ENCODE measurements around the gene C13orf46. TPM values are rescaled to one million over a fixed set of nuclear protein-coding genes. Genes with fewer than 3 reads are reported as not detected.

C13orf46 gene
- total RNA-seq, 1 experiment from 2014 or later, result 1.4 TPM

DNA sequence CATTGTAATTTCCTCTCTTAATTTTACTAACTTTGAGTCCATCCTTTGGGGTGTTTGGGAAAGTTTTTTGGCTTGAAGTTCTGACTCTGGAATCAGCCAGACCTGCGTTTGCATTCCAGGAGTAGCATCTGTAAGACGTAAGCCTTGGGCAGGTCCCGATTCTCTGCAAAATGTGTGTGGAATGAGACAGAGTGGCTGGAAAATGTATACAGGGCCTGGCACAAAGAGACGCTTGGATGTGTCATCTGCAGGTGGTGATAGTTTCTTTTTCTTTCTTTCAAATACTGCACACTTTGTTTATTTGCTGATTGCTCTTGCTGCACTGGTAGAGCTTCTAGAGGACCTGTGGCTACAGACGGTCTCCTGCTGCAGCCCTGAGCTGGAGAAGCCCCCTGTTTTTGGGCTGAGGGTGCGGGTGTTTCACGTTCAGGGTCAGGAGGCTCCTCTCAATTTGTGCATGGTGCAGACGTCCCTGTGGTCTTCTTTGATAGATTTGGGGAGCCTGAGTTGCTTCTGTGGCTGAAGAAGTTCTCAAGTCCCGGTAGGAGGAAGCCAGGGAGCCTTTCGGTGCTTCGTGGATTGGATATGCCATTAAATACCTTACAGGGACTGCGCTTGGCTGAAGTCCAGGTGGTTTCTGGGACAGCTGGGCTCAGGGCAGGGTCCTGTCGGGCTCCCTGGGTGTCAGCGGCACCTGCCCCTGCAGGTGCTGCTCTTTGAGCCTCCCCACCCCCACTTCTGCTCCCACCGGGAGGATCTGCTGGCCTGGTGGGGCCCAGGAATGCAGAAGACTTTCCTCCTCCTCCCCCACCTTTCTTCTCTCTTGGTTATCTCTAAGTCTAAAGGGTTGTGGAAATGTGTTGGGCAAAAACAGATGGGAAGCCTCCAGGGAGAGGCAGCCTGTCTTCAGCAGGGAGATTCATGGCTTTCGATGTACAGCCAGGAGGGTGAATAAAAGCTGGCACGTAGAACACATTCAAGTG lies 66.0 kb downstream of the C13orf46 start:
- H3K27me3 Mint-ChIP-seq (ENCODE audit: insufficient read depth, unreplicated experiment), result no peaks in the 10 kb centered on the region
- peak overlapping the region; percentile 15 for H3K4me3 Mint-ChIP-seq (ENCODE audit: unreplicated experiment)
- H3K4me1 Mint-ChIP-seq (ENCODE audit: insufficient read depth, unreplicated experiment), result peaks cover 12% of the 10 kb centered on the region
- POLR2A ChIA-PET, result no interaction called here
- DNase-seq (ENCODE audit: unreplicated experiment), result no peak
- BruUV-seq (replicated peaks), result no TSS peak
- intact Hi-C loops (cut with micrococcal nuclease), result no loop called here
- TF ChIP-seq, protein P1, sequence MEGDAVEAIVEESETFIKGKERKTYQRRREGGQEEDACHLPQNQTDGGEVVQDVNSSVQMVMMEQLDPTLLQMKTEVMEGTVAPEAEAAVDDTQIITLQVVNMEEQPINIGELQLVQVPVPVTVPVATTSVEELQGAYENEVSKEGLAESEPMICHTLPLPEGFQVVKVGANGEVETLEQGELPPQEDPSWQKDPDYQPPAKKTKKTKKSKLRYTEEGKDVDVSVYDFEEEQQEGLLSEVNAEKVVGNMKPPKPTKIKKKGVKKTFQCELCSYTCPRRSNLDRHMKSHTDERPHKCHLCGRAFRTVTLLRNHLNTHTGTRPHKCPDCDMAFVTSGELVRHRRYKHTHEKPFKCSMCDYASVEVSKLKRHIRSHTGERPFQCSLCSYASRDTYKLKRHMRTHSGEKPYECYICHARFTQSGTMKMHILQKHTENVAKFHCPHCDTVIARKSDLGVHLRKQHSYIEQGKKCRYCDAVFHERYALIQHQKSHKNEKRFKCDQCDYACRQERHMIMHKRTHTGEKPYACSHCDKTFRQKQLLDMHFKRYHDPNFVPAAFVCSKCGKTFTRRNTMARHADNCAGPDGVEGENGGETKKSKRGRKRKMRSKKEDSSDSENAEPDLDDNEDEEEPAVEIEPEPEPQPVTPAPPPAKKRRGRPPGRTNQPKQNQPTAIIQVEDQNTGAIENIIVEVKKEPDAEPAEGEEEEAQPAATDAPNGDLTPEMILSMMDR (IDR thresholded peaks at IDR 0.05; ENCODE audit: unreplicated experiment), result no peak
- H3K9me3 Mint-ChIP-seq (ENCODE audit: unreplicated experiment), result peaks cover 21% of the 10 kb centered on the region
- H3K27ac Mint-ChIP-seq (ENCODE audit: low read depth, unreplicated experiment), result peak overlapping the region; percentile 35
- H3K36me3 Mint-ChIP-seq (ENCODE audit: insufficient read depth, unreplicated experiment), result no peaks in the 10 kb centered on the region
- CTCF ChIA-PET, result no interaction called here

DNA sequence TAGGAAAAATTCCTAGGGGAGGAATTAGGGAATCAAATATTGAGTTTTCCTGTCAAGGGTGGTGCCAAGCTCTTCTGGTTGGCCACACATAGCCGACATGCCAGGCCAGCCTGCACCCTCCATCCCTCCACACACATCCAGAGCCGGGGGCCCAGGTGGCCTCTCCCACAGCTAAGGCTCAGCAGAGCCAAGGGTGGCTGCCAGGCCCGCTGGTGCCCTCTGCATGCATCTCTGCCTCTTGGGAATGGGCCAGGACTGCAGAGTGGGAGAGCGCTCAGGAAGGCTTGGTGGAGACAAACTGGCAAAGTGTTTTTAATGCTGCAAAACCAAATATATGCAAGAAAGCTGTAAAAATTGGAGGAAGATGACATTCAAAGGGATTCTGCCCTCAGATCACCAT lies 67.3 kb downstream of the C13orf46 start:
- POLR2A ChIA-PET, result no interaction called here
- Mint-ChIP-seq H3K9me3 (ENCODE audit: unreplicated experiment) (peaks cover 10% of the 10 kb centered on the region), H3K27me3 (ENCODE audit: insufficient read depth, unreplicated experiment) (no peaks in the 10 kb centered on the region), H3K27ac (ENCODE audit: low read depth, unreplicated experiment) (no peak overlapping the region), H3K36me3 (ENCODE audit: insufficient read depth, unreplicated experiment) (no peaks in the 10 kb centered on the region), H3K4me1 (ENCODE audit: insufficient read depth, unreplicated experiment) (peaks cover 12% of the 10 kb centered on the region), H3K4me3 (ENCODE audit: unreplicated experiment) (no peak overlapping the region)
- BruUV-seq (replicated peaks), result no TSS peak
- CTCF ChIA-PET, result no interaction called here
- DNase-seq (ENCODE audit: unreplicated experiment), result no peak
- intact Hi-C loops (cut with micrococcal nuclease), result no loop called here
- TF ChIP-seq, protein P1 (IDR thresholded peaks at IDR 0.05; ENCODE audit: unreplicated experiment), result no peak

DNA sequence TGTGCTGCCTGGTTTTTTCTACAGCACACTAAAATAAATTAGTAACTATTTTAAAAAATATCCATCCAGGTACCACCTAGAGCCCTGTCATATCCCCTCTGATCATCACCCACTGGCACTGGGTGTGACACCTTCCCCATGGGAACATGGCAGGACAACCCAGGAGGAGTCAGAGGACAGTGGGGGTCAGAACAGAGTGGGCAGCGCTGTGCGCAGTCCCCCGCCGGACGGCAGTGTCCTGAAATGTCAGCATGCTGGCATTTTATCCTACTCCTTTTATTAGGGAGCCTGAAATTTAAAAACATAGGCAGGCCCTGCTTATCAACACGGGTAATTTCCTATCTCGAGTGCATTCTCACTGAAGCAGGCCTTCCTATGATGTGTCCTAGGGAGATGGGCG lies 67.9 kb downstream of the C13orf46 start:
- Mint-ChIP-seq H3K4me3 (ENCODE audit: unreplicated experiment) (no peak overlapping the region), H3K27ac (ENCODE audit: low read depth, unreplicated experiment) (no peak overlapping the region), H3K9me3 (ENCODE audit: unreplicated experiment) (peaks cover 4% of the 10 kb centered on the region), H3K36me3 (ENCODE audit: insufficient read depth, unreplicated experiment) (no peaks in the 10 kb centered on the region), H3K4me1 (ENCODE audit: insufficient read depth, unreplicated experiment) (peaks cover 12% of the 10 kb centered on the region), H3K27me3 (ENCODE audit: insufficient read depth, unreplicated experiment) (no peaks in the 10 kb centered on the region)
- TF ChIP-seq, protein P1 (IDR thresholded peaks at IDR 0.05; ENCODE audit: unreplicated experiment), result no peak
- ChIA-PET POLR2A (no interaction called here), CTCF (interaction anchor here (0.9 kb wide), 1 partner anchor 17 kb away, joined by 4 read pairs; no protein-coding TSS in a partner anchor)
- BruUV-seq (replicated peaks), result no TSS peak
- no peak for DNase-seq (ENCODE audit: unreplicated experiment)
- intact Hi-C loops (cut with micrococcal nuclease), result loop anchor here (2.0 kb wide), 2 partner anchors 43 to 89 kb away; no protein-coding TSS in a partner anchor

DNA sequence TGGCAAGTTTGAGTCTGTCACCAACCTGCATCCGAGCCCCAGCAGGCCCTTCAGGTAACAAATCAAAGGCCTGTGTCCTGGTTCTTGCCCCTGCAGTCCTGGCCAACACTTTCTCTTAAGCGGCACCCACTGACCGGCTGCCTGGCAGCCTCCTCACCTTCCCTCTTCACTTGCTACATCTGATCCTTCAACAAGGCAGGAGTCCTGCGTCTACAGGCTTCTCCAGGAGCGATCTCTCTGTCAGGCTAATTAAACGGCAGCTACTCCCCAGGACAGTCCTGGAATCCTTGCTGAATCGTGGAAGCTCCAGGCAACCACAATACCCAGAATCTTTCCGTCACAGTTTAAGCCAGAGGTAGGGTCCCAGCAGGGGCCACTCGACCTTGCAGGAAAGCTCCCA lies 68.9 kb downstream of the C13orf46 start:
- BruUV-seq (replicated peaks), result no TSS peak
- Mint-ChIP-seq H3K9me3 (ENCODE audit: unreplicated experiment) (no peaks in the 10 kb centered on the region), H3K4me1 (ENCODE audit: insufficient read depth, unreplicated experiment) (peaks cover 12% of the 10 kb centered on the region), H3K27ac (ENCODE audit: low read depth, unreplicated experiment) (no peak overlapping the region), H3K36me3 (ENCODE audit: insufficient read depth, unreplicated experiment) (no peaks in the 10 kb centered on the region), H3K4me3 (ENCODE audit: unreplicated experiment) (no peak overlapping the region), H3K27me3 (ENCODE audit: insufficient read depth, unreplicated experiment) (no peaks in the 10 kb centered on the region)
- TF ChIP-seq, protein P1 (IDR thresholded peaks at IDR 0.05; ENCODE audit: unreplicated experiment), result no peak
- ChIA-PET POLR2A (no interaction called here), CTCF (interaction anchor here (0.6 to 0.9 kb wide), 3 partner anchors 18 to 410 kb away, joined by 3 to 5 read pairs (median 4); no protein-coding TSS in a partner anchor)
- intact Hi-C loops (cut with micrococcal nuclease), result loop anchor here (2.0 kb wide), 2 partner anchors 42 to 88 kb away; no protein-coding TSS in a partner anchor
- DNase-seq (ENCODE audit: unreplicated experiment), result no peak
